ENCODE data around the gene RCAN2. TPM values are rescaled to one million over a fixed set of nuclear protein-coding genes. Genes with fewer than 3 reads are reported as not detected.

RCAN2 gene
- total and polyA plus RNA-seq, 2 donors (not counting 1 experiment from before 2014, with no cell fraction given), result not detected

- H3K27ac Mint-ChIP-seq, result no peak overlapping the region
- H3K4me3 Mint-ChIP-seq, result no peak overlapping the region
- Histone ChIP-seq H3K4me3 (ENCODE audit: control extremely low read depth in 1 of 5, extremely low read depth in 1 of 5, insufficient read depth in 1 of 5, low read depth in 2 of 5, low read length in 4 of 5) (no peak overlapping the region), H3K9me3 (ENCODE audit: control extremely low read depth in 1 of 3, control insufficient read depth in 2 of 3, insufficient read depth in 1 of 3, low read length in 2 of 3) (no peaks in the 10 kb centered on the region), H3K4me2 (replicated peaks; ENCODE audit: low read depth, low read length, poor library complexity, severe bottlenecking) (no peak overlapping the region), H3K4me1 (ENCODE audit: control insufficient read depth in 2 of 2, insufficient read depth in 2 of 2, low read length in 2 of 2) (peaks cover 0 to 7% of the 10 kb centered on the region in 2 donors), H3K27ac (ENCODE audit: low read length in 2 of 2) (no peak overlapping the region), H3K79me2 (ENCODE audit: control insufficient read depth, insufficient read depth, low read length) (no peaks in the 10 kb centered on the region), H3K27me3 (replicated peaks in 1 of 4; ENCODE audit: control extremely low read depth in 1 of 4, control insufficient read depth in 3 of 4, insufficient read depth in 4 of 4, low read length in 3 of 4) (peaks cover 0 to 8% (median 0%) of the 10 kb centered on the region in 4 experiments), H4K20me1 (ENCODE audit: control insufficient read depth, insufficient read depth, low read length, poor library complexity, severe bottlenecking) (no peaks in the 10 kb centered on the region), H2AFZ (ENCODE audit: insufficient read depth, low read depth, low read length, poor library complexity, severe bottlenecking) (no peak overlapping the region), H3K36me3 (replicated peaks in 1 of 2; ENCODE audit: control extremely low read depth in 1 of 2, control insufficient read depth in 1 of 2, extremely low read depth in 1 of 2, insufficient read depth in 2 of 2, low read length in 1 of 2) (no peaks in the 10 kb centered on the region), H3K9ac (ENCODE audit: low read length) (no peak overlapping the region)
- TF ChIP-seq EZH2 (IDR thresholded peaks at IDR 0.05; ENCODE audit: borderline replicate concordance, insufficient read depth, low read depth, low read length, poor library complexity, severe bottlenecking) (no peak), CTCF (IDR thresholded peaks at IDR 0.05) (no peak)
- H3K27me3 Mint-ChIP-seq, result no peaks in the 10 kb centered on the region
- WGBS (ENCODE audit: insufficient coverage), result 43% methylated on average over 1 of the region's 4 CpGs
- no peaks in the 10 kb centered on the region for H3K9me3 Mint-ChIP-seq (ENCODE audit: insufficient read depth)
- ATAC-seq (ENCODE audit: low read depth) (no peak), DNase-seq (no peak)
- CTCF ChIA-PET, result interaction anchor here (0.6 to 1.5 kb wide), 3 partner anchors 13 to 87 kb away, joined by 3 to 4 read pairs (median 3); no protein-coding TSS in a partner anchor
- peaks cover 8% of the 10 kb centered on the region for H3K4me1 Mint-ChIP-seq
- POLR2A ChIA-PET, result no interaction called here
- intact Hi-C loops (cut with micrococcal nuclease), result no loop called here
These were observed 167.8 kb downstream of the RCAN2 start for GRCh38 chr6:46323312-46323965.

GRCh38 chr6:46320505-46320904 lies 170.7 kb downstream of the RCAN2 start:
- no peaks in the 10 kb centered on the region for H4K20me1 ChIP-seq (ENCODE audit: control insufficient read depth, insufficient read depth, low read length, poor library complexity, severe bottlenecking)
- H3K9ac ChIP-seq (ENCODE audit: low read length), result no peak overlapping the region
- H3K4me3 ChIP-seq (ENCODE audit: control extremely low read depth in 1 of 5, extremely low read depth in 1 of 5, insufficient read depth in 1 of 5, low read depth in 2 of 5, low read length in 4 of 5), result no peak overlapping the region
- peaks cover 0 to under 1% of the 10 kb centered on the region in 2 donors for H3K4me1 ChIP-seq (ENCODE audit: control insufficient read depth in 2 of 2, insufficient read depth in 2 of 2, low read length in 2 of 2)
- DNase-seq (no peak), ATAC-seq (ENCODE audit: low read depth) (no peak)
- no peaks in the 10 kb centered on the region for H3K79me2 ChIP-seq (ENCODE audit: control insufficient read depth, insufficient read depth, low read length)
- H2AFZ ChIP-seq (ENCODE audit: insufficient read depth, low read depth, low read length, poor library complexity, severe bottlenecking), result no peak overlapping the region
- intact Hi-C loops (cut with micrococcal nuclease), result no loop called here
- POLR2A ChIA-PET, result no interaction called here
- H3K27me3 ChIP-seq (replicated peaks in 1 of 4; ENCODE audit: control extremely low read depth in 1 of 4, control insufficient read depth in 3 of 4, insufficient read depth in 4 of 4, low read length in 3 of 4), result no peaks in the 10 kb centered on the region
- Mint-ChIP-seq H3K4me1 (peaks cover 2% of the 10 kb centered on the region), H3K9me3 (ENCODE audit: insufficient read depth) (no peaks in the 10 kb centered on the region), H3K27me3 (no peaks in the 10 kb centered on the region), H3K27ac (no peak overlapping the region), H3K4me3 (no peak overlapping the region)
- CTCF ChIA-PET, result interaction anchor here (1.0 to 1.1 kb wide), 2 partner anchors 90 to 230 kb away, joined by 3 read pairs; no protein-coding TSS in a partner anchor
- H3K9me3 ChIP-seq (ENCODE audit: control extremely low read depth in 1 of 3, control insufficient read depth in 2 of 3, insufficient read depth in 1 of 3, low read length in 2 of 3), result no peaks in the 10 kb centered on the region
- no peak overlapping the region for H3K4me2 ChIP-seq (replicated peaks; ENCODE audit: low read depth, low read length, poor library complexity, severe bottlenecking)
- no peak overlapping the region for H3K27ac ChIP-seq (ENCODE audit: low read length in 2 of 2)
- H3K36me3 ChIP-seq (replicated peaks in 1 of 2; ENCODE audit: control extremely low read depth in 1 of 2, control insufficient read depth in 1 of 2, extremely low read depth in 1 of 2, insufficient read depth in 2 of 2, low read length in 1 of 2), result no peaks in the 10 kb centered on the region
- TF ChIP-seq EZH2 (IDR thresholded peaks at IDR 0.05; ENCODE audit: borderline replicate concordance, insufficient read depth, low read depth, low read length, poor library complexity, severe bottlenecking) (no peak), CTCF (IDR thresholded peaks at IDR 0.05) (no peak)
- no CpG with 5 or more reads among the region's 2 CpGs for WGBS (ENCODE audit: insufficient coverage)

Measured in B cell (primary cell).